GM18870 (cell line): ENCODE data around the gene OXGR1.

Source experiments
- ATAC-seq: cut with Tn5 transposase; IDR thresholded peaks from one replicate; pipeline ENCODE4 v1.9.1; 2021; ENCODE audit warnings: moderate library complexity; ENCODE audit not compliant: unreplicated experiment

Gene OXGR1

GRCh38 chr13:96966415-96967102 lies 27.7 kb downstream of the OXGR1 start:
- ATAC-seq, result no peak

- ATAC-seq, result no peak
Measured at GRCh38 chr13:96963786-96964475, 30.3 kb downstream of the OXGR1 start.

DNA sequence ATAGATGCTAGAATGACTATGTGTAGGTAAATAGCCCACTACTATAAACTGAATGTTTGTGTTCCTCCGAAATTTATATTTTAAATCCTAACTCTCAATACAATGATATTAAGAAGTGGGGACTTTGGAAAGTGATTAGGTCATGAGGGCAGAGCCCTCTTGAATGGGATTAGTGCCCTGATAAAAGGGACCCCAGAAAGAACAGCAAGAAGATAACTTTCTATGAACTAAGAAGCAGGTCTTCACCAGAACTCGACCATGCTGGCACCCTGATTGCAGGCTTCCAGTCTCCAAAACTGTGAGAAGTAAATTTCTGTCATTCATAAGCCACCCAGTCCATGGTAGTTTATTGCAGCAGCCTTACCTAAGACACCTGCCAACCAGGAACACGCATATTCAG lies 33.9 kb downstream of the OXGR1 start:
- ATAC-seq, result no peak

DNA sequence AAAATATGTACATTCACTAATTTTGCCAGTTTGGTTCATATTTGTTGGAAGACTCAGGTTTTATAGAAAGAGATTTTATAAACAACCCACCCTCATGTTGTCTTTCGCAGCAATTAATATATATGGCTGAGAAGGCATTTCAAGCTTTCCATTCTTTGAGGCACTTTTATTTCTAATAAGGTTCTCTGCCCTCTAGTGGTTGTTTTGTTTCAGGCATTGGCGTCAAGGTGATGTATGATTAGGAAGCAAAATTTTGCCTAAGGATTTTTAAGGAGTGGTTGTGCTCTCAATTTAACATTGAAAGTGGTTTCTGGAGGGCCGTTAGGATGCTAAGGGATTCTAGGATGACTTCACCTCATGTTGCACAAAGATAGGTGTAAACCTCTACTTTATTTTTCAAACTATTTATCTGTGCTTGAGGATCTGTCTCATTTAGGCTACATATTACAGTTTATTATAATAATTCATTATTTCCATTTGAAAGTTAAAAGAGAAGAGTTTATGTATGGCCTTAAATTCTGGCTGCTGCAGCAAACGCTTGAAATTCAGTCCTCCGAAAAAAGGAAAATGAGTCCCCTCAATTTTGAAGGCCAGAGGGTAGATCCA lies 35.9 kb downstream of the OXGR1 start:
- peak; percentile 60 for ATAC-seq

DNA sequence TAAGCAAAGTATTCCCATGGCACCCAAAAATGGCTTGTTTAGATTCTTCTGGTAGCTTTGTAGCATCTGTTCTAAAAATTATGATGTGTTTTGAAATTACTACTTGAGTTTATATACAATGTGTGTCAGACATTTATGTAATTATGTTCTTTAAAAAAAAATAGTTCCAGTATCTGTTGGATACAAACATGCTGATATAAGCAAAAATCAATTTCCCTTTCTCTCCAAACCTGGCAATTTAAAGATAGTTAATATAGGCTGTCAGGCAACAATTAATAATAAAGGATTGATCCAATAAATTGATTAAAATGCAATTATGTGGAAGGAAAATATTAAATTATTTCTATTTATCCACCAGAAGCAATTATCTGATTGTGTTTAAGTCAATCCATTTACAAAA lies 41.7 kb downstream of the OXGR1 start:
- no peak for ATAC-seq

DNA sequence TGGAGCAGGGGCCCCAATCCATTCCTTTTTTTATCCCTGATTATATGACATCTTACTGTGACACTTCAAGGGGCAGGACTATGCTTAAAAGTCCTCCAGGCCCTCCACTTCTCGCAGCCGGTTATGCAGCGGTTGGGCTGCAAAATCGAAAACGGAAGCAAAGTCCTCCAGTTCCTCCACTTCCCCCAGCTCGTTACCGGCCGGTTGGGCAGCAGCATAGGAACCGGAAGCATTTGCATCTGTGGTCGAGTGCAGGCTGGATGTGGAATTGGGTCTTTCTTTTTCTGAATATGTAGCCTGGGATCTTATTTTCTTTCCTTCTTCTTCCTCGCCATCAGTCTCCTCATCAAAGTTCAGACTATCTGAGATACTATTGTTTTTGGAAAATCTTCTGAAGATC lies 46.1 kb downstream of the OXGR1 start:
- ATAC-seq, result no peak

DNA sequence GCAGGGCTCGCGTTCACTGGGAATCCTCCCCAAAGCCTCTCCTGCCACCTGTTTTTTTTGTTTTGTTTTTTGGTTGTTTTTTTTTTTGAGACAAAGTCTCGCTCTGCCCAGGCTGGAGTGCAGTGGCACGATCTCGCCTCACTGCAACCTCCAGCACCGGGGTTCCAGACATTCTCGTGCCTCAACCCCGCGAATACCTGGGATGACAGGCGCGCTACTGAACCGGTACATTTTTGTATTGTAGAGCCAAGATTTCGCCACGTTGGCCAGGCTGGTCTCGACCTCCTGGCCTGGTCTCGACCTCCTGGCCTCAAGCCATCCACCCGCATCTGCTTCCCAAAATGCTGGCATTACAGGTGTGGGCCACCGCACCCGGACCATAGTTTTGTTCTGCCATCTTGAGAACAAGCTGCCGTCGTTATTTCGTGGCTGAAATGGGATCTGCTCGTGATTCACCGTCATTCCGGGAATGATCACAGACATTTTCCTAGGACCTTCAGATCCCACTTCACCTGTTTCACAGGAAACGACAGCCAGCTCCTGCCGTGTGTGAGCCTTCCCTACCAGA lies 46.8 kb downstream of the OXGR1 start:
- ATAC-seq, result no peak

DNA sequence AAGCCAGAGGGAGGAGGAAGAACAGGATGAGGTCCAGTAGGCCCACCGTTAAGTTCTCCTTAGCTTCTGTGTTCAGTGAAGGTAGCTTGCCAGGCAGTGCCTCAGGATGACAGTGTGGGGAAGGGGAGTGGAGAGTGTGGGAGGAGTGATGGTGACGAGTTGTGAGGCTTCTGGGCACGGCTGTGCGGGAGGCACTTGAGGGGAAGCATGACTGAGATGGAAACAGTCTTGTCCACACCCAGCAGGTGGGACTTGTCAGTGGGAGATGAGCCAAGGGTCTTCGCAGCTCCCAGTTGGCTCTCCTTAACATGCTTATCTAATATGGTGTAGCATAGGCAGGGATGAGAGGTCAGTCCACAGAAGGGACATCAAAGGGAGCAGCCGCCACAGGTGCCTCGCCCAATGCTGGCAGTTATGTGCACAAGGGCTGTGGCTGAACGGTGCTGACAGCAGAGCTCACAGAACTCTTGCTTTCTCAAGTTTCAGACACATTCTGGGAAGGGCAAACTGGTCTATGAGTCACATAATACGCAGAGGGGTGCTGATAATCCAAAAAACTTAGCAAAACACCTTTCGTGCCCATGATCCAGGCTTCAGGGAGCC lies 47.5 kb downstream of the OXGR1 start:
- ATAC-seq, result no peak

- ATAC-seq, result no peak
Measured at GRCh38 chr13:96940961-96941360, 53.3 kb downstream of the OXGR1 start.

DNA sequence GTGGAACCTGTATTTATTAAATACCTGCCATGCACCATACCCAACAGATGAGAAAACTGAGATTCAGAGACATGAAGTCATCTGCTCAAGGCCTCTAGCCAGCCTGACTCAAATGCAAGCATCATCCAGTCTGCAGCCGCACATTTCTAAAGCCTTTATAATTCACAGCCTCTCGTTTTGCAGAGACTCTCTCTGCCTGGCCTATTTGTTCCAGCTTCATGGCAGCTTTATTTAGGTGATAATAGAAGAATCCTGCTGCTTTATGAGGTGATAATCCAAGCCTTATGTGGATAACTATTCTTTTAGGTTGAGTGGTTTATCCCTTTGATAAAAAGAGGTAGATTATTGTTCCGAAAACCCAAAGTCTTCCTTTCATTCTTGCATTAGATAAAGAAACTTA lies 58.4 kb downstream of the OXGR1 start:
- ATAC-seq, result no peak
